SHP77 (cell line): ENCODE data around the gene MPPED1.

Source experiments
- DNase-seq, 2 experiments: peaks; one replicate each; lab custom pipeline; 2025; lab: John Stamatoyannopoulos, UW

The MPPED1 gene

DNA sequence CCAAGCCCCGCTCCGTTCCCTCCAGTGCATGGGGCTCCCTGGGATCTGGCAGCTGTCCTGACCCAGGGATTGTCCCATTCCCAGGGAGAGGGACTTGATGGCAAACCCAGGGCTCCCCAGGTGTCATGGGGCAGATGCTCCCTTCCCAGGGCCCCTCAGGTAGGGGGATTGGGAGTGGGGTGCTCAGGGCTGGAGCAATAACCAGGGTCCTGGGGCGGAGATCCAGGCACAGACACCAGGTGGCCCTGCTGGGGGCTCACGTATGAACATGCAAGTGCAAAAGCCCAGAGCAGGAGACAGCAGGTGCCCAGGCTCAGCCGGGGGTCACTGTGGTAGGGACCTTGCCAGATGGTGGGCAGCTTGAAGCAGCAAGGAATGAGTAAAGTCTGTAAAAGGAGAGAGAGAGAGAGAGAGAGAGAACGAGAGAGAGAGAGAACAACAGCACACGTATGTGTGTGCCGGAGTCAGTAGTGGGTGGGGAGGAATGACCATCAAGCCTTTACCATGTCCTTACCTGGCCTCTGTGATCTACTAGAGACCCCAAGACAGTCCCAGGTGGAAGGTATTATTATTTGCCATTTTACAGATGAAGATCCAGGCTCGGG is 19.3 kb upstream of the MPPED1 start:
- no peak for DNase-seq

DNA sequence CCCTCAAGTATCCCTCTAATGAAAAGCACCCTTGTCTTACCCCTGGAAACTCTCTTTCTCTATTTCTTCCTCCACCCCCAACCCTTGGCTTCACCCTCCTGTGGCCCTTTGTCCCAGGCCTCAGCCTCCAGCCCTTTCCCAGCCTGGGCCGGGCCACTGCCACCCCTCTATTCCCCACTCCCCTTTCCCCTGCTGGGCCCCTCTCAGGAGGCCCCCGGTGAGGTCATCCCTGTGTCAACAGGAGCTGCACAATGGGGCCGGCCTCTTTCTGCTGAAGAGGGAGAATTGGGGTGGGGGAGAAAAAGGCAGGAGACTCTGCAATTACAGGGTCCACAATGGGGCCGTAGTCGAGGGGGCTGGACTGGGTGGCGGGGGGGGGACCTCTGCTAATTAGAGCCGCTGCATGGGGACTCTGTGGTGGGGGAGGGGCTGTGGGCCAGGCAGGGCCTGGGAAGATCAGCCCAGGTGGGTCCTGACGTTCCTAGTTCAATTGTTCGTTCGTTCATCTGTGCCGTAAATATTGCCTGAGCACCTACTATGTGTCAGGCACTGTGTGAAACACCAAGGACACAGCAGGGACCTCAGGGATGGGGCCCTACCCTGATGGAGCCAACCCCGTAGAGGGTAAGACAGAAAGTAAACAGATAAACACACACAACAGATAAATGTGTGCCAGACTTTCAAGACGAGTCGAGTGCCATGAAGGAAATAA is 18.5 kb upstream of the MPPED1 start:
- DNase-seq = no peak

DNA sequence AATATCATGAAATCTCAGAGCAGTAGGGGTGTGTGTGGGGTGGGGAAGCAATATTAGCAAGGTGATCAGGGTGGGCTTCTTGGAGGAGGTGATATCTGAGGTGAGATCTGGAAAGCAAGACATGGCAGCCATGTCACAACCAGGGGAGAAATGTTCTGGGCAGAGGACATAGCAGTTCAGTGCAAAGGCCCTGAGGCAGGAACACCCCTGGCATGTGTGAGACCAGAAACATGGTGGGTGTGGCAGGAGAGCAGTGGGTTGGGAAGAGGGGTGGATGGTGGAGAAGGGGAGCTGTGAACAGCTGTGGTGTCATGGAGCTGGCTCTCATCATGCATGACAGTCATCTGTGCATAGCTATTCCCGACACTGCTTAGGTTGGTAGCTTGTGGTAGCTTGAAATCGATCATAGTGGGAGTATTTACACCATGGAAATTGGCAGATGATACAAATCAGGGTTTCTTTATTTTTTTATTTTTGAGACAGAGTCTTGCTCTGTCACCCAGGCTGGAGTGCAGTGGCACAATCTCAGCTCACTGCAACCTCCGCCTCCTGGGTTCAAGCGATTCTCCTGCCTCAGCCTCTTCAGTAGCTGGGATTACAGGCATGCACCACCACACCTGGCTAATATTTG is 17.9 kb upstream of the MPPED1 start:
- DNase-seq = no peak

DNA sequence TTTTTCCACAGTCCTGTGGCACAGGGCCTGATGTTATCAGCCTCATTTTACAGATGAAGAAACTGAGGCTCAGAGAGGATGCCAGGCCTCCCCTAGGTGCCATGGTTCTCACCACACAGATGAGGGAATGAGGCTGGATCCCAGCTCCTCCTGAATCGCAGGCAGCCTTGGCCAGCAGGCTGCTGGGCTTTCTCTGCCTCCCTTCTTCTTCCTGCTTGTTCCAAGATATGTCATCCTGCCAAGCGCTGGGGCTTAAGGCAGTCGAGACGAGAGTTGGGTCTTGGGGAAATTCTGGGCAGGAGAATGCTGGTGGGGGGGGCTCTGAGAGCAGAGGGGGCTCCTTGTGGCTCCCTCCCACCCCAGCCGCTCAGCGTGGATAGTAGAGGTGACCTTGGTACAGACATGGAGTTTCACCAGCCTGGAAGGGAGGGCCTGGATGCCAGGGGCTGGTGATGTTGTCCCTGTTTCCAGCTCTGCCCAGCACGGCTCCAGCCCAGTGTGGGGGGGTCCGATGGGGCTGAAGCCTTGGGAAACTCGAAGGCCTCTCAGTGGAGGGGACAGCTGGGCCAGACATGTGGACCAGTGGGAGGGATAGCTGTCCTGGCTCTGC is 16.6 kb upstream of the MPPED1 start:
- no peak for DNase-seq

DNA sequence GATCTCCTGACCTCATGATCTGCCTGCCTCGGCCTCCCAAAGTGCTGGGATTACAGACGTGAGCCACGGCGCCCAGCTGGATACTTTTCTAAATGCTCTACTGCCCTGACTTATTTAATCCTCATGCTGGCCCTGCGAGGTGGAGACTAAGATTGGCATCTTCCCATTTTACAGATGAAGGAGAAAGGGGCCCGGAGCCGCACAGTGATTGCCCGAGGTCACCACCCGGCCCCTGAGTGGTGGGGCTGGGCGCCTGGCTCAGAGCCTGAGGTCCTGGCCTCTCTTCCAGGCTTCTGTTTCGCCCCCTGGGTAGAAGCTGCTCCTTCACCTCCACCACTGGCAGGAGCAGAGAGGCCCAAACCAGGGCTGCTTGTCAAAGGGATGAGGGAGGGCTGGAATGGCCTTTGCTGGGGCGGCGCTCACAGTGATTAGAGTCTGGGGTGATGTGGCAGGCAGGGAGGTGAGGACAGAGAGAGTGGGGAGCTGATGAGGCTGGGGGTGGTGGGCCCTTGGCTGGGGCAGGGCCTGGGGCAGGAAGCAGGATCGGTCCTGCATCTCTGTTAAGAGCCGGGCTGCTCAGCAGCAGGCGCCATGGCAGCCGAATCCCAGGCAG is 15.4 kb upstream of the MPPED1 start:
- no peak for DNase-seq

DNA sequence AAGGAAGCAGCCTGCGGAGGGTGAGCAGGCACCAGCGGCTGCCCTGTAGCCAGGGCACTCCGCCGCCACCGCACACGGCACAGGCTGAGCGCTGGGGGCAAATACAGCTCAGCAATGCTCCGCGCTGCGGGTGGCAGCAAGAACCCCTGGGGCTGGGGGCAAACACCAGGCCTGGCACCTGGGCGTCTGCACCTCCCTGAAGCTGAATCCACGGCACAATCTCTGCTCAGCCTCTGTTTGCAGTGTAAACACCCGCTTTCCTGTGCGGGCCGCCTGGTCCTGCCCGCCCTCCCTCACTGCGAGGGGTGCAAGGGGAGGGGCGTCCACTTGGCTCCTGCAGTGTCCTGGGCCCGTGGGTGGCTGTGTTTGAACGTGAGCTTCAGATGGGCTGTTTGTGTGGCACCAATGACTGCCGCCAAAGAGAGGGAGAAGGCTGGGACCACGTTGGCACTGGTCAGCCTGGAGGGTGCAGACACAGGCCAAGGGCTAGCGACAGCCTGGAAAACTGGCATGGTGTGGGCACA is 14.8 kb upstream of the MPPED1 start:
- DNase-seq = peak; percentile 12 to 45

DNA sequence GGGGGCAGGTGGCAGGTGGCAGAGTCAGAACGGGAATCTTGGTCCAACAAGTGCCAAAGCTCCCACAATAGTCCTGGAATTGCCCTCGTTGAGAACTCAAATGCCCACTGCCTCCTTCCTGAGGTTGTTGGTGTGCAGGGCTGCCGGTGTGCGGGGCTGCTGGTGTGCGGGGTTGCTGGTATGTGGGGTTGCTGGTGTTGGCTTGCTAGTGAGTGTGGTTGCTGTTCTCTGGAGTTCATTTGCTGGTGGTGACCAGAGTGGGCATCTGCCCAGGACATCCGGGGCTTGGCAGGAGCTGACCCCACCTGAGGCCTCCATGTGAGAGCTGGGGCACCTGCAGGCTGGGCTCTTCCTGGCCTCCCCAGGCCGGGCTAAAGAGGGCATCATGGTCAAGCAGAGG is 14.0 kb upstream of the MPPED1 start:
- DNase-seq = no peak

DNA sequence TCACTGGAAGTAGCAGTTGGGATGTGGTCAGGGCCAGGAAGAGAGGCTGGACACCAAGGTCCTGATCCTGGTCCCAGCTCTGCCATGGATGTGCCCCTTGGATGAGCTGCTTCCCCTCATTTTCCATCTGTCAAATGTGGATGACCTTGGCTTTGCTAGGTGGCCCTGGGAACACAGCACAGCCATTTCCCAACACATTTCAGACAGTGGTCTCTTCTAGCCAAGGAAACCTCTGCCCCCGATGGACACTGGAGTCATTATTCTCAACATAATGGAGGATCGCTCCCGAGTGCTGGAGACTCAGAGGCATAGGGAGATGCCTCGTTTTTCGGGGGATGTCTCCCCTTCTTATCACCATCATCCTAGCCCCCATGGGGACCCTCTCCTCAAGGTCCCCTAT is 13.6 kb upstream of the MPPED1 start:
- no peak for DNase-seq

DNA sequence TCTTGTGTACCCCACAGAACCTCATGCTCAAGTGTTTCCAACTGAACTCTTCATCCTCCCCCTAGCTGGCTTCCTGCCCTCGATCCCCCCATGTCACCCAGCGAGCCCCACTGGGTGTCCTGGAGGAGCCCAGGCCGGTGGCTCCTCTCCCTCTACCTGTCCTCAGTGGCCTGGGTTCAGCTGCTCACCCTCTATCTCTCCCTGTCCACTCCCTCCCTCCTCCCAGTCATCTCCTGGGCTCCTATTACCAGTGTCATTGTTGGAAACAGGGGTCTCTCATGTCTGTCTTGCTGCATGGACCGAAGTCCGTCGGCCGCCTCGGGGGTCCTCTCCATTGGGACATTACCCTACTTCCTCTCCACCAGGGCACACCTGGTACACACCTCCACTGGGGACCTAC is 12.9 kb upstream of the MPPED1 start:
- DNase-seq = no peak

DNA sequence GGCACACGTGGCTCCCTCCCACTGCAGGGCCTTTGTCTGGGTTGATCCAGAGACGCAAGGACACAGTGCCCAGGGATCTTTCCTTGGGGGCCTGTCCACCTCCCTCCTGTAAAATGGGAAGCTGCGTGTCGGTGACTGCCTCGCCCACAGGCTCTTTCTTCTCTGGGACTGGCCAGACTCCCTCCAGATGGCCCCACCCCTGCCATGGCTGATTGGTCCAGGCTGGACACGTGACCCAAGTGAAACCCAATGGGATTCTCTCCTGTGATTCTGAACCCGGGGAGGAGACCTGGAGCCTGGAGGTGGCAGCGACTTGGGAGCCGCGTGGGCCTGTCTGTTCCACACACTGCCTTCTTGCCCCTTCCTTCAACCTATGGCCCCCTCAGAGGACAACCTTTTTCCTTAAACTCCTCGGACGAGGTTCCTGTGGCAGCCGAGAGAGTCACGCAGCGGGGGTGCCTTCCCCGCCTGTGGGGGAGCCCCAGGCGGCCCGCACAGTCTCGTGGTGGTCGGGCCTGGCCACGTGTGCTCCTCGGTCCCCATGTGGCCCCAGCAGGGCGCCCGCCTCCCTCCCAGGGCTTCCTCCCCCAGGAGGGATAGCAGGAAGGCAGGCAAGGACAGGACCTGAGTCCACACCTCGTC is 12.4 kb upstream of the MPPED1 start:
- peak; percentile 78 to 84 for DNase-seq

DNA sequence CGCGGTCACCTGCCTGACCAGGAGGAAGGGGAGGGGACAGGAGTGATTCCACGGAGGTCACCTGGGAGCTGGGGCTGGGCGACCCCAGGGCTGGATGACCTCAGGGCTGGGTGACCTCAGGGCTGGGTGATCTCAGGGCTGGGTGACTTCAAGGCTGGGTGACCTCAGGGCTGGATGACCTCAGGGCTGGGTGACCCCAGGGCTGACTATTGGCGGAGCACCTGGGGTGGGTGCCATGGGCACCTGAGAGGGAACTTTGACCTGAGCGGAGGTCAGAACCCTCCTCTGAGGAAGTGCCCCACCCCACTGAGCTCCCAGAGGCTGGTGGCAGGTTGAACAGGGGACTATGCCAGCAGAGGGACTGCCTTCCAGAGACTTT is 11.8 kb upstream of the MPPED1 start:
- DNase-seq = no peak

DNA sequence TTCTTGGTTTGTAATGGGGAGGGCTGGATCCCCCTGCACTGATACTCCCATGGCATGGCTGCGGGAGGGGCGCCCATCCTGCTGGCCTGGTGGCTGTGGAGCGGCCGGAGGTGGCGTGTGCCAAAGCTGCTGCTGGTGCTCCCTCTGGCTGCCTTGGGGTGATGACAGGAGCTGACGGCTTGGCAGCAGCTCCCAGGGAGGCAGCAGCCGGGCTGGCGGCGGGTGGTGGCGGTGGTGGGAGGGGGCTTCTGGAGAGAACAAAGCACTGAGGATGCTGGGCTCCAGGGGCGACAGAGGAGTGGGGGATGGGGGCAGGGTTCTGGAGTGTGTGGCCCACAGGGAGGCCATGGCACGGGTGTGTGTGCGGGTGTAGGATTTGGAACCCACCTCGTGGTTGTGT is 11.4 kb upstream of the MPPED1 start:
- no peak for DNase-seq

DNA sequence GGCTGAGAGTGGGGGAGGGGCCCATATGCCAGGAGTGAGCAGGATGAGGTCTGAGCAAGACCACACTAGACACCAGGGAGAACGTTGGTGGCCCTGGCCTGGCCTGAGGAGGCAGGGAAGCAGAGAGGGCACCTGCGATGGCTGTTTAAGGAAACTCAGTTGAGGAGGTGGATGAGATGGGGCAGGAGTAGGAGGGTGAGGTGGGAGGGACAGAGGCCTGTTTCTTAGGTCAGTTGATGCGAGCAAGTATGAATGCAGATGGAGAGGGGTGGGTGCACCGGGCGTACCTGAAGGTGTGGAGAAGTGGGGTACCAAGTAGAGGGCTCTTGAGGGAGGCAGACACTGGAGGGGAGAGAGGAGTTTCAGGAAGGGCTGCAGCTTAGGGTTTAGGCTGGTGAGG is 10.6 kb upstream of the MPPED1 start:
- no peak for DNase-seq

DNA sequence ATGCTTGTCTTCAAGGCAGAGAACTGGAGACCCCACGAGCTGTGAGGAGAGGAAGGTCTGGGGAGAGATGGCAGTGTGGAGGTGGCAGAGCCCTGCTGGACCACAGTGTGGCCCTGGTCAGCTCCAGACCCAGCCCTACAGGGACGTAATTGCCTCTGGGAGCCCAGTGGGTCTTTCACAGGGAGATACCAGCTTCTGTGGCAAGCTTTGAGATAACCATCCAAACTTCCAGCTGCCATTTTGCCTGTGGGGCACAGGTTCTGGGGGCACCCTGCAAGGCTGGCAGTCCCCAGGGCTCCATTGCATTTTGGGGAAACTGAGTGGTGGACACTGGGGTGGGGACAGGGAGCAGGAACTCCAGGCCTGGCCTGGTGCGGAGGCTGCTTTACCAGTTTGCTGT is 10.2 kb upstream of the MPPED1 start:
- DNase-seq = no peak

DNA sequence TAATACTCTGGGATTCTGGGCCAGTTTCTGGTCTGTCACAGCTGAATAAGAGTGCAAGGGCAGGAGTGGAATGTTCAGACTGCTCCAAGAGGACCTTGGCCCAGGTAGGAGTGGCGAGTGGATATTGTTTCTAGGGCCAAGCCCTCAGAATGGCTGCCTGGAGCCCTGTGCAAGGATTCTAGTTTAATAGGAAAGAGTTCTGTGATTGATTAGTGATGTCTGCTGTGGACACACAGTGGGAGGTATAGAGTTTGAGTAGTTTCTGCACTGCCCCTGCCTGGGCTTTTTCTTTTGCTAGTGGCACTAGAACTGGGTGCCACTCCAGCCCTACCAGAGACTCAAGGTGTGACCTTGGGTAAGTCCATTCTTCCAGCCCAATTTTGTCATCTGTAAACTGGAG is 9.7 kb upstream of the MPPED1 start:
- no peak for DNase-seq

DNA sequence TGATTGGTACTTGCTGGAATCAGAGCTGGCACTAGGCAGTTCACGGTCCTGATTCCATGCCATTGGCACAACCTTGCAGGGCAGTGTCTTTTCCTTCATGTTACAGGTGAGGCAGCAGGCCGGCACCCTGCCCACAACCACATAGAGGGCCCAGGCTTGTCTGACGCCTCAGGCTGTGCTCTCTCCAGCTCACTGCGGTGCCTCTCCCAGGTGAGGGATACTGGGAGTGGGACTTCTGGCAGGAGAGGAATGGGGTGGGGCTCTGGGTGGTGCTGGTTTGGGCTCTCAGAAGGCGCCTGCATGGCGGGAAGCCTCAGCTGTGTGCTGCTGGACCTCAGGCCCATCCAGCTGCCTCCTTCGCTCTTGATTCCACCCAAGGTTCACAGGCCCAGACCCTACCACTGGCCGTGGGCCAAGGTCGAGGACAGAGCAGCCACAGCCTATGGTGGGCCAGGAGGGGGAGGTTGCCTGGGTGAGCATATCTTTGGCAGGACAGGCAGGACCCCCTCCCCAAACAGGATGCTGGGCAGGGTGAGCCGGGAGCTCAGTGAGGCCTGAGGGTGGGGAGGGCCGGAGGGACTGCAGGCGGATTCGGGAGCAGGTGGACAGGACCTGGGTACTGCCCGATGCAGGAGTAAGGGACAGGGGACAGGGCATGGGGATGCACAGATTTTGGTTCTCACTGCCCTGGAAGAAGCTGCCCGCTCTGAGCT is 7.0 kb upstream of the MPPED1 start:
- no peak for DNase-seq

DNA sequence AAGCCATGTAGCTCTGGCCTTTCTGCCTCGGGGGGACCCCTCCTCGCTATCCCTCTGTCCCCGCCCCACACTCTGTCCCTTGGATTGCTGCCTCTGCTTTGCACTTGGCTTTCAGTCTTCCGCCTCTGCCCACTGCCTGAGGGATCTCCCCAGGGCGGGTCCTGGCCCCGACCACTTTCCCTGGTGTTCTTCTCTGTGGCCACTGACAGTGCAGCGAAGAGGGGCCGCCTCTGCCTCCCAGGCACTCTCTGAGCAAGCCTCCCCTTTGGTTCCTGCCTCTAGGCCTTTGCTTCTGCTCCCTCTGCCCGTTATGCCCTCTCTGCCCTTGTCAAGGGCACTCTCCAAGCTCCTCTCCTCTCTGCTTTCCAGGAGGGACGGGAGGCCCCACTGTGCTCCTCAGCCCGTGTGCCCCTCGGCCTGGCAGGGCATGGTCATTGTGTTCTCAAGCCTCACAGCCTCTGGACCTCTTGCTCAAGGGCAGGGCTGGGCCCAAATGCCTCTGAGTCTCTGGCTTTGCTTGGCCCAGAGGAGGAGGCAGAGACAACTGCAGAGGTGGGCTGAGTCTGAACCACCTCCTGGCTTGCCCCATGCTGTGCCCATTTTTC is 5.5 kb upstream of the MPPED1 start:
- DNase-seq = no peak

DNA sequence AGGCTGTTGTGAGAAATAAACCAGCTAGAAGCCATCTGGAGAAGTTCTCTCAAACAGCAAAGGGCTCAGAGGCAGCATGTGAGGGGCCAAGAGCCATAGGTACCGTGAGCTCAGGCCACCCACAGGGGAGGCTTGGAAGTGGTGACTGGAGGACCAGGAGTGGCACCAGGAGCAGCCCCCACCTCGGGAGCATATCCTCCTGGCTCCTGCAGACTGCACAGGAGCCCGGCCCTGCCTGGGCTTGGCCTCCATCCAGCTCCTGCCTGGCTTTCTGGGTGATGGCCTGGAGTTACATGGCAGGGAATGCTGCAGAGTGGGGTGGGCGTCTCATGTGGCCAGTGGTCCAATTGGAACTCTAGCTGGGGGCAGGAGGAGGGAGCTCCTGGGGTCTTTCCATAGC is 4.2 kb upstream of the MPPED1 start:
- no peak for DNase-seq

DNA sequence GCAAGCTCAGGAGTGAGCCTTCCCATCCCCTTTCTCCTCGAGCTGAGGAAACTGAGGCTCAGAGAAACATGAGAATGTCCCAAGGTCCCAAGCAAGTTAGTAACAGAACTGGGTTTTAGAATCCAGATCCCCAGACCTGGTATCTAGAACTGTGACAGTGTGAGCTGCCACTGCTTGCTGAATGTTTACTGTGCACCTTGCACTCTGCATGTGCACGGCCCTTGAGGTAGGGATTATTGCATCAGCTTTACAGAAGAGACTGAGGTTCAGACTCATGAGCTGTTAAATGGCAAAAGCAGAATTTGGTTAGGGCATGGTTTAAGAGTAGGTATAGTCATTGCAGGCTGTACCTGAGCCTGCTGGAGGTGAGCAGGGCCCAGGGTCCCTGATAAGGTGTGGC is 3.8 kb upstream of the MPPED1 start:
- DNase-seq = no peak

DNA sequence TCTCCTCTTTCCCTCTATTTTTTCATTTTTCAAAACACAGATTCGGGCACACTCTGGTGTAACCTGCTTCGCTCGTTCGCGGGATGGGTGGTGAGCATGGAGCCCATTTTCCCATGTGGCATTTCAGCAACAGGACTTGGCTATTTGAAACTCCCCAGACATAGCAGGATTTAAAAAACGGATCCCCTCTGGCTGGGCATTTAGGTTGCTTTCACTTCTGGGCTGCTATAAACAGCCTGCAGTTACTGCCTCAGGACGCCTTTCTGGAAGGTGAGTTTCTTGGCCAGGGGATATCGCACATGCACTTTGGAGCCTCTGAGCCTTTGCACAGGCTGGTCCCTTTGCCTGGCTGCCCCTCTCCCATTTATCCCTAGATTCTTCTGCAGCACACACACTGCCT is 2.8 kb upstream of the MPPED1 start:
- DNase-seq = no peak

DNA sequence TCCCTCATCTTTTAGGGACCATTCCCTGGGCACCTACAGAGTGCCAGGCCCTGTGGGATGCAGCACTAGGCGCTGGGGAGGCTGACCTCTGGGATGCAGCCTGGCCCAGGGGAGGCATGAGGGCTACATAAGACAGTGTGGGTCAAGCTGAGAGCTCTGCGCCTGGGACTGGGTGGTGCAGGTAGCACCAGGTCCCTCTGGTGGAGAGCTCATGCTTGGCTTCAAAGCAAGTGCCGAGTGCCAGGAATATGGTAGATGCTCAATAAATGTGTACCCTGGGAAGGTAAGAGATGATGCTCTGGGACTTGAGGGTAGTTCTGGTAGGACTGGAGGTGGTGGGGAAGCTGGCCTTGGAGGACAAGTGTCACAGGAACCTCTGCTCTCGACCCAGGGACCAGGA is 2.0 kb upstream of the MPPED1 start:
- no peak for DNase-seq
